Endothelial cell of umbilical vein (primary cell): Measurements from ENCODE around the gene KDM4E. TPM values are rescaled to one million over a fixed set of nuclear protein-coding genes. Genes with fewer than 3 reads are reported as not detected.

Source experiments
- BruUV-seq: library from RNA; stranded (reverse); fragments of 400-500 nt; replicated peaks from 2 replicates; lab custom pipeline; 2021; lab: Mats Ljungman, UMichigan
- CTCF ChIA-PET: fragments of 300-600, 350-600 bp; sonication (Branson Sonifier 250); formaldehyde crosslinking; loops from one replicate; lab custom pipeline; 2021; ENCODE audit warnings: antibody characterized with exemption, inconsistent platforms; lab: Charles Lee
- POLR2A ChIA-PET: fragments of 300-600, 350-600 bp; sonication (Branson Sonifier 250); formaldehyde crosslinking; loops from one replicate; lab custom pipeline; 2021; ENCODE audit warnings: antibody characterized with exemption, inconsistent platforms; lab: Charles Lee
- DNase-seq: peaks from one replicate; pipeline ENCODE4 v3.0.0-alpha.2; 2011; ENCODE audit warnings: low read depth, low spot score
- FAIRE-seq: peaks from 2 replicates; lab custom pipeline; 2011; peaks lifted over from hg19 to GRCh38; lab: Jason Lieb, UNC
- H2AFZ ChIP-seq: 2 replicates; pipeline ENCODE4 v1.6.0; 2012; ENCODE audit warnings: low read depth, low read length, control low read depth, inconsistent platforms
- H3K27ac ChIP-seq: 2 replicates; pipeline ENCODE4 v1.5.1; 2011; ENCODE audit warnings: low read depth, mild to moderate bottlenecking, control low read depth, low read length, moderate library complexity; ENCODE audit not compliant: insufficient read depth
- H3K27me3 ChIP-seq, 2 experiments: 2 replicates each; pipeline versions ENCODE4 v1.6.0 to v1.6.1; 2011; ENCODE audit warnings: low read length in 2 of 2, mixed read lengths in 1 of 2; ENCODE audit not compliant: control insufficient read depth in 2 of 2, insufficient read depth in 2 of 2
- H3K36me3 ChIP-seq, 2 experiments: 2 replicates in 1 of 2; 3 replicates in 1 of 2; pipeline ENCODE4 v1.5.1; 2011; ENCODE audit warnings: low read length in 2 of 2, mild to moderate bottlenecking in 1 of 2, moderate library complexity in 1 of 2; ENCODE audit not compliant: control insufficient read depth in 2 of 2, insufficient read depth in 2 of 2; ENCODE audit errors: extremely low read depth in 1 of 2
- H3K4me1 ChIP-seq: 3 replicates; pipeline ENCODE4 v1.5.1; 2011; ENCODE audit warnings: mild to moderate bottlenecking, low read length; ENCODE audit not compliant: control insufficient read depth, insufficient read depth; ENCODE audit errors: extremely low read depth
- H3K4me2 ChIP-seq: 2 replicates; pipeline ENCODE4 v1.6.1; 2011; ENCODE audit warnings: low read length, control low read depth, mixed read lengths; ENCODE audit not compliant: insufficient read depth
- H3K4me3 ChIP-seq, 3 experiments: fragments of 200-600 bp in 1 of 3; sonication (generic), shearing (Covaris generic) in 1 of 3; replicated peaks in 1 of 3; 2 replicates each; pipeline ENCODE4 v1.5.1; 2011 to 2016; ENCODE audit warnings: control low read depth in 3 of 3, low read length in 3 of 3, mild to moderate bottlenecking in 2 of 3, inconsistent platforms in 1 of 3, low read depth in 1 of 3, moderate library complexity in 1 of 3; ENCODE audit not compliant: insufficient read depth in 1 of 3
- H3K79me2 ChIP-seq: 2 replicates; pipeline ENCODE4 v1.6.0; 2012; ENCODE audit warnings: low read length, inconsistent platforms; ENCODE audit not compliant: control insufficient read depth, insufficient read depth
- H3K9ac ChIP-seq: replicated peaks from 2 replicates; pipeline ENCODE3; 2011; ENCODE audit warnings: low read length, control low read depth; ENCODE audit not compliant: insufficient read depth; ENCODE audit errors: extremely low read depth
- H3K9me1 ChIP-seq: replicated peaks from 3 replicates; pipeline ENCODE4 v1.6.0; 2011; ENCODE audit warnings: mild to moderate bottlenecking, low read length; ENCODE audit not compliant: control insufficient read depth, insufficient read depth; ENCODE audit errors: extremely low read depth
- H3K9me3 ChIP-seq: replicated peaks from 2 replicates; pipeline ENCODE4 v1.5.1; 2012; ENCODE audit warnings: low read length, inconsistent platforms; ENCODE audit not compliant: control insufficient read depth, insufficient read depth
- H4K20me1 ChIP-seq: replicated peaks from 2 replicates; pipeline ENCODE3; 2011; ENCODE audit warnings: mild to moderate bottlenecking, low read length; ENCODE audit not compliant: control insufficient read depth, insufficient read depth; ENCODE audit errors: extremely low read depth
- CTCF ChIP-seq, 2 donors: IDR thresholded peaks; 1 replicate in 1 of 2; 2 replicates in 1 of 2; pipeline ENCODE4 v1.5.1; 2011; ENCODE audit warnings: low read length in 2 of 2, mild to moderate bottlenecking in 2 of 2, moderate library complexity in 2 of 2, control low read depth in 1 of 2, inconsistent platforms in 1 of 2, low read depth in 1 of 2; ENCODE audit not compliant: insufficient read depth in 1 of 2; ENCODE audit errors: extremely low read depth in 1 of 2
- EZH2 ChIP-seq: IDR thresholded peaks from 2 replicates; pipeline ENCODE4 v1.6.1; 2012; ENCODE audit warnings: borderline replicate concordance, low read depth, mild to moderate bottlenecking, moderate library complexity, low read length, inconsistent platforms; ENCODE audit not compliant: severe bottlenecking
- FOS ChIP-seq: IDR thresholded peaks from 2 replicates; pipeline ENCODE4 v1.6.1; 2011; ENCODE audit warnings: mild to moderate bottlenecking, low read length, moderate library complexity, borderline replicate concordance; ENCODE audit not compliant: insufficient read depth
- GATA2 ChIP-seq: IDR thresholded peaks from 2 replicates; pipeline ENCODE4 v1.7.0; 2011; ENCODE audit warnings: low read depth, mild to moderate bottlenecking, moderate library complexity, mixed read lengths, low read length; ENCODE audit not compliant: insufficient read length, insufficient read depth
- JUN ChIP-seq: IDR thresholded peaks from 2 replicates; pipeline ENCODE4 v1.6.1; 2011; ENCODE audit warnings: borderline replicate concordance, low read depth; ENCODE audit not compliant: insufficient read length, insufficient read depth
- MAX ChIP-seq: IDR thresholded peaks from 2 replicates; pipeline ENCODE4 v1.6.1; 2011; ENCODE audit not compliant: insufficient read depth, insufficient read length
- MYC ChIP-seq: IDR thresholded peaks from one replicate; pipeline ENCODE4 v1.6.1; 2011; ENCODE audit warnings: mild to moderate bottlenecking, low read depth, low read length
- POLR2A ChIP-seq: IDR thresholded peaks from 2 replicates; pipeline ENCODE4 v1.6.1; 2012; ENCODE audit warnings: low read depth, mild to moderate bottlenecking, control low read depth, low read length
- POLR2AphosphoS5 ChIP-seq: IDR thresholded peaks from 2 replicates; pipeline ENCODE4 v1.6.1; 2012; ENCODE audit warnings: low read depth, mild to moderate bottlenecking, control low read depth, low read length, moderate library complexity; ENCODE audit not compliant: insufficient read depth
- dilution Hi-C: fragments of 300-500 bp; cut with MboI; formaldehyde crosslinking; loops from one replicate; pipeline ENCODE4 v1.15.0; 2019; ENCODE audit warnings: low sequenced_read_pairs; ENCODE audit not compliant: extremely low pct_ligation_motif_present
- intact Hi-C: fragments of 100-400 bp; cut with micrococcal nuclease; formaldehyde crosslinking; loops from one replicate; pipeline ENCODE4 v1.10.0; 2022
- polyA plus RNA-seq, 4 experiments: library from polyadenylated mRNA; depleted of rRNA in 3 of 4; stranded (reverse) in 3 of 4; unstranded in 1 of 4; fragments of >200 nt; gene quantifications; 2 replicates each; pipeline versions ENCODE4 v1.2.1 to v1.2.3, GENCODE V29; 2011 to 2012; ENCODE audit warnings: missing spikeins in 1 of 4
- total RNA-seq: library from RNA; stranded (reverse); gene quantifications from 2 replicates; pipeline ENCODE4 v1.2.3, GENCODE V29; 2021

The KDM4E gene
- total and polyA plus RNA-seq, 2 donors (not counting 3 experiments of a cell fraction or from before 2014, with no cell fraction given), result not detected

- BruUV-seq, result no TSS peak
- no peak overlapping the region for H3K4me3 ChIP-seq
- POLR2A ChIA-PET, result no interaction called here
- H3K4me1 ChIP-seq, result no peaks in the 10 kb centered on the region
- no peak overlapping the region for H3K9ac ChIP-seq
- CTCF ChIA-PET, result interaction anchor here (1.3 kb wide), 1 partner anchor 646 kb away, joined by 3 read pairs; no protein-coding TSS in a partner anchor
- H3K9me1 ChIP-seq, result no peaks in the 10 kb centered on the region
- H3K9me3 ChIP-seq, result no peaks in the 10 kb centered on the region
- no peak for TF ChIP-seq MAX
- no peak for TF ChIP-seq GATA2
- no peaks in the 10 kb centered on the region for H3K36me3 ChIP-seq
- no peak overlapping the region for H2AFZ ChIP-seq
- peaks cover 15 to 33% of the 10 kb centered on the region in 2 experiments for H3K27me3 ChIP-seq
- H3K79me2 ChIP-seq, result no peaks in the 10 kb centered on the region
- no peak for DNase-seq
- H3K27ac ChIP-seq, result no peak overlapping the region
- H3K4me2 ChIP-seq, result no peak overlapping the region
- intact Hi-C loops (no loop called here), dilution Hi-C loops (no loop called here)
- no peaks in the 10 kb centered on the region for H4K20me1 ChIP-seq
- FAIRE-seq, result no peak
These were observed 34.0 kb downstream of the KDM4E start for GRCh38 chr11:95059046-95059445.

- peaks cover 16% of the 10 kb centered on the region for H3K79me2 ChIP-seq
- H3K27me3 ChIP-seq, result peaks cover 7 to 18% of the 10 kb centered on the region in 2 experiments
- no peaks in the 10 kb centered on the region for H4K20me1 ChIP-seq
- peaks cover 19% of the 10 kb centered on the region for H3K4me1 ChIP-seq
- no peak overlapping the region for H3K4me3 ChIP-seq
- CTCF ChIA-PET, result interaction anchor here (3.4 kb wide), 1 partner anchor 9 kb away, joined by 17 read pairs; no protein-coding TSS in a partner anchor
- intact Hi-C loops (no loop called here), dilution Hi-C loops (no loop called here)
- FAIRE-seq (no peak), DNase-seq (no peak)
- no peaks in the 10 kb centered on the region for H3K9me3 ChIP-seq
- no peak overlapping the region for H3K27ac ChIP-seq
- no peaks in the 10 kb centered on the region for H3K9me1 ChIP-seq
- no peak overlapping the region for H2AFZ ChIP-seq
- H3K4me2 ChIP-seq, result no peak overlapping the region
- no peak for TF ChIP-seq JUN
- no peak for TF ChIP-seq MAX
- no peak for TF ChIP-seq POLR2A
- no peak for TF ChIP-seq GATA2
- TF ChIP-seq FOS, result no peak
- TF ChIP-seq POLR2AphosphoS5, result no peak
- no peak for TF ChIP-seq EZH2
- no peak for TF ChIP-seq CTCF (IDR thresholded peaks at IDR 0.05; ENCODE audit: extremely low read depth in 1 of 2, insufficient read depth in 1 of 2, low read depth in 1 of 2, low read length in 2 of 2)
- no peak for TF ChIP-seq MYC
- POLR2A ChIA-PET, result no interaction called here
- no TSS peak for BruUV-seq
- H3K9ac ChIP-seq, result no peak overlapping the region
- H3K36me3 ChIP-seq, result no peaks in the 10 kb centered on the region
These were observed 40.3 kb downstream of the KDM4E start for GRCh38 chr11:95065336-95065735.
